Vagina (tissue), 2 donors: Measurements from ENCODE around the gene CCL8.

Experiments
- POLR2A ChIP-seq, 2 donors: fragments of 450-650 bp; IDR thresholded peaks; one replicate each; pipeline ENCODE4 v1.6.1; 2017; ENCODE audit warnings: antibody characterized with exemption in 2 of 2, mild to moderate bottlenecking in 2 of 2, moderate library complexity in 2 of 2
- POLR2AphosphoS5 ChIP-seq, 2 donors: sonication (generic); formaldehyde crosslinking; IDR thresholded peaks; one replicate each; pipeline ENCODE4 v1.9.0; 2017; ENCODE audit warnings: antibody characterized with exemption in 2 of 2, mild to moderate bottlenecking in 2 of 2, low read depth in 1 of 2; ENCODE audit not compliant: insufficient read depth in 1 of 2
- TF ChIP-seq, protein P1 (sequence below), 3 experiments: fragments of 450-650 bp in 2 of 3; fragments of 200-600 bp in 1 of 3; sonication (generic) in 1 of 3; IDR thresholded peaks; one replicate each; pipeline ENCODE4 v1.5.1; 2017 to 2019; ENCODE audit warnings: antibody characterized with exemption in 3 of 3, mild to moderate bottlenecking in 2 of 3, moderate library complexity in 2 of 3

DNA sequence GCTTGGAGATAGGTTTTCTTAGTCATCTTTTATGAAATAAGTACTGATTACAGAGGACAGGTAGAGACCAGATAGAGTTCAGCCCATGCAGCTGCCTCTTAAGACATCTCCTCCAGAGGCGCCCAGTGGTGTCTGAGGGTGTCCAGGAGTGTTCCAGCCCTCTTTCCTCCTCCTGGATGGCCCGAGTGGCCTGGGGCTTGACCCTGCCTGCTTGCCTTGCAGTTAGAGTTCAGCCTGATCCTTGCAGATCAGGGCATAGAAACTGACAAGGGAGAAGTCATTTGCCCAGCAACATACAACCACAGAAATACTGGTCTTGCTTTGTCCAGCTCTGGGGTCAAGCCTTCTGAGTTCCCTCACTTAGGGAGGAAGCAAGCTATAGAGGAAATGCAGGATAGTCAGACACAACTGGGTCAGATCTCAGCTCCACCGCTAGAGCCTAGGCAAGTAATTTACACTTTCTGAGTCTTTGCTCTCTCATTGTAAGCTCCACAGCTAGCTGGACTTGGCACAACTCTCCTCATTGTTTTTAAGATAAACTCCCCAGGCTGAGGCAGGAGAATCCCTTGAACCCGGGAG, 47.4 kb downstream of the CCL8 start:
- TF ChIP-seq, protein P1, sequence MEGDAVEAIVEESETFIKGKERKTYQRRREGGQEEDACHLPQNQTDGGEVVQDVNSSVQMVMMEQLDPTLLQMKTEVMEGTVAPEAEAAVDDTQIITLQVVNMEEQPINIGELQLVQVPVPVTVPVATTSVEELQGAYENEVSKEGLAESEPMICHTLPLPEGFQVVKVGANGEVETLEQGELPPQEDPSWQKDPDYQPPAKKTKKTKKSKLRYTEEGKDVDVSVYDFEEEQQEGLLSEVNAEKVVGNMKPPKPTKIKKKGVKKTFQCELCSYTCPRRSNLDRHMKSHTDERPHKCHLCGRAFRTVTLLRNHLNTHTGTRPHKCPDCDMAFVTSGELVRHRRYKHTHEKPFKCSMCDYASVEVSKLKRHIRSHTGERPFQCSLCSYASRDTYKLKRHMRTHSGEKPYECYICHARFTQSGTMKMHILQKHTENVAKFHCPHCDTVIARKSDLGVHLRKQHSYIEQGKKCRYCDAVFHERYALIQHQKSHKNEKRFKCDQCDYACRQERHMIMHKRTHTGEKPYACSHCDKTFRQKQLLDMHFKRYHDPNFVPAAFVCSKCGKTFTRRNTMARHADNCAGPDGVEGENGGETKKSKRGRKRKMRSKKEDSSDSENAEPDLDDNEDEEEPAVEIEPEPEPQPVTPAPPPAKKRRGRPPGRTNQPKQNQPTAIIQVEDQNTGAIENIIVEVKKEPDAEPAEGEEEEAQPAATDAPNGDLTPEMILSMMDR (IDR thresholded peaks at IDR 0.05): no peak
- TF ChIP-seq POLR2AphosphoS5 (IDR thresholded peaks at IDR 0.05; ENCODE audit: insufficient read depth in 1 of 2, low read depth in 1 of 2): no peak
- no peak for TF ChIP-seq POLR2A (IDR thresholded peaks at IDR 0.05)
